Large intestine (tissue), 3 donors: Measurements from ENCODE around the gene PBX2. TPM values are rescaled to one million over a fixed set of nuclear protein-coding genes. Genes with fewer than 3 reads are reported as not detected.

Experiments
- DNase-seq, 2 donors: peaks; one replicate each; pipeline versions ENCODE4 v3.0.0 to v3.0.0-alpha.2; 2013
- H3K27ac ChIP-seq: one replicate; pipeline ENCODE4 v1.5.1; 2013; ENCODE audit warnings: low read length
- H3K27me3 ChIP-seq: 2 replicates; pipeline ENCODE4 v1.6.1; 2013; ENCODE audit warnings: low read length; ENCODE audit not compliant: control insufficient read depth, insufficient read depth
- H3K36me3 ChIP-seq: 2 replicates; pipeline ENCODE4 v1.6.1; 2013; ENCODE audit warnings: low read length; ENCODE audit not compliant: control insufficient read depth, insufficient read depth
- H3K4me1 ChIP-seq: one replicate; pipeline ENCODE4 v1.6.1; 2013; ENCODE audit warnings: low read length; ENCODE audit not compliant: control insufficient read depth, insufficient read depth
- H3K4me3 ChIP-seq: one replicate; pipeline ENCODE4 v1.5.1; 2013; ENCODE audit warnings: low read length
- H3K9me3 ChIP-seq: one replicate; pipeline ENCODE4 v1.6.1; 2013; ENCODE audit warnings: mild to moderate bottlenecking, low read depth, low read length, moderate library complexity; ENCODE audit not compliant: control insufficient read depth
- WGBS: methylation state at CpG from one replicate; pipeline ENCODE4 v1.1.5; 2013; ENCODE audit warnings: low lambda C conversion rate; ENCODE audit not compliant: insufficient coverage; 5-methylcytosine and 5-hydroxymethylcytosine counted together
- polyA plus RNA-seq: library from polyadenylated mRNA; unstranded; fragments of 120-200 nt; gene quantifications from one replicate; pipeline ENCODE4 v1.2.1, GENCODE V29; 2013

Gene PBX2
- polyA plus RNA-seq, 1 donor: 125 TPM

GRCh38 chr6:32203426-32204267 is 13.6 kb upstream of the PBX2 start:
- DNase-seq: no peak
- WGBS: no CpG with 5 or more reads among the region's 9 CpGs

DNA sequence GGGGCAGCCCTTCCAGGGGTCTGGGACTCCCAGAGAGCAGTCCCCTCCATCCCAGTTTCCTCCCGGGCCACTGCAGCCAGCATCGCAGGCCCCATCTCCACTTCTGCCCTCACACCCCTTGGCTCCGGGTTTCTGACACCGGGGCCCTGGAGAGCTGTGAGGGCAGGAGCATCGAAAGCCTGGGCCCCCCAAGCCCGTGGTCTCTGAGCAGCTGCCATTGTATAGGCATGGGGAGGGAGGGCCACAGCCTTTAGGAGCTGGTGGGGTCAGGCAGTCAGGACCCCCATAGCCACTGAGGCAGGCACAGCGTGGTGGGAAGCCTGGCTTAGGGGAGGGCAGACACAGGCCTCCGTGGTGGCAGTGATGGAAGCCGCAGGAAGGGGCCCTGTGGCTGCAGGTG is 12.2 kb upstream of the PBX2 start:
- no peaks in the 10 kb centered on the region for H3K4me1 ChIP-seq
- no peaks in the 10 kb centered on the region for H3K36me3 ChIP-seq
- no CpG with 5 or more reads among the region's 9 CpGs for WGBS
- H3K27me3 ChIP-seq: peaks cover 7% of the 10 kb centered on the region
- no peak for DNase-seq
- no peak overlapping the region for H3K4me3 ChIP-seq
- H3K27ac ChIP-seq: no peak overlapping the region
- H3K9me3 ChIP-seq: no peaks in the 10 kb centered on the region

More at GRCh38 chr6:32203426-32204267, 13.6 kb upstream of the PBX2 start:
- H3K27ac ChIP-seq: no peak overlapping the region
- no peak overlapping the region for H3K4me3 ChIP-seq
- no peaks in the 10 kb centered on the region for H3K4me1 ChIP-seq
- no peaks in the 10 kb centered on the region for H3K9me3 ChIP-seq
- no peaks in the 10 kb centered on the region for H3K36me3 ChIP-seq
- H3K27me3 ChIP-seq: peaks cover 7% of the 10 kb centered on the region

DNA sequence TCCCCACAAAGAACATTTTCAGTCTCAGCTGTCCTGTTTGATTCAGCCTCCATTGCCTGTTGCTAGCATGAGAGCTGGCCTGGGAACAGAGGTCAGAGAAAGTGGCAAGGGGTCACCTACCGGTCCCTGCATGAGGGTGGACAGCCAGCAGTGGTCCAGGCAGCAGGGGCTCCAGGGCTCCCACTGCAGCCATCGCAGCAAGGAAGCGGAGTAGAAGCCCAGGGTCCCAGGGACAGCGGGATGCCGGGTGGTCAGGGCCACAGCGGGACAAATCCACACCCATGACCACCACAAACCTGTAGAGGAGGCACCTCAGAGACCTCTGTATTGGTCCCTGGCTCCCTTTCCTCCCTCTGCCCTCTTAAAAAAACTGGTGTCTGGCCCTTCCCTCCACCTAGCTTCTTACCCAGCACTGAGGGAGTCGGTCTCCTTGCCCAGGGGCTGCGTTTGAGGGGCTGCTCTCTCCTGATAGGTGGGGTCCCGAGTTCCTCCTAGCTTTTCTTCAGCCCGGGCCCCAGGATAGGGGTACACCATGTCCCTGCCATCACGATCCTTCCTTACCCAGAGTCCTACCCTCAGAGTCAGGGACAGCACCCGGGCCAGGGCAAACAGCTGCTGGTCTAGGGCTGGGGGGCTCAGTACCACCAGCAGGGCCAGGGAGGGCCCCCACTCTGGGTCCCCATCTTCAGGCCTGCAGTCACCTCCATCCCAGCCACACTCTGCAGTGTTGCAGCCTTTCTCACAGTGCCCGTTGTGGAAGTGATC is 10.9 kb upstream of the PBX2 start:
- no CpG with 5 or more reads among the region's 13 CpGs for WGBS

GRCh38 chr6:32198866-32199265 is 8.9 kb upstream of the PBX2 start:
- H3K9me3 ChIP-seq: no peaks in the 10 kb centered on the region
- H3K36me3 ChIP-seq: no peaks in the 10 kb centered on the region
- H3K27ac ChIP-seq: no peak overlapping the region
- no CpG with 5 or more reads among the region's 17 CpGs for WGBS
- no peak overlapping the region for H3K4me3 ChIP-seq
- DNase-seq: no peak
- H3K27me3 ChIP-seq: peaks cover 3% of the 10 kb centered on the region
- peaks cover 12% of the 10 kb centered on the region for H3K4me1 ChIP-seq

More for the DNA sequence above, 10.9 kb upstream of the PBX2 start:
- Histone ChIP-seq H3K36me3 (no peaks in the 10 kb centered on the region), H3K4me1 (peaks cover 5% of the 10 kb centered on the region), H3K9me3 (no peaks in the 10 kb centered on the region), H3K27ac (no peak overlapping the region), H3K27me3 (peaks cover 7% of the 10 kb centered on the region), H3K4me3 (no peak overlapping the region)
- no peak for DNase-seq

- Histone ChIP-seq H3K4me3 (no peak overlapping the region), H3K27ac (no peak overlapping the region), H3K27me3 (no peaks in the 10 kb centered on the region), H3K9me3 (no peaks in the 10 kb centered on the region), H3K4me1 (peaks cover 15% of the 10 kb centered on the region), H3K36me3 (no peaks in the 10 kb centered on the region)
- DNase-seq: no peak
- WGBS: no CpG with 5 or more reads among the region's 3 CpGs
Measured at GRCh38 chr6:32198345-32198696, 8.3 kb upstream of the PBX2 start.

- Histone ChIP-seq H3K27me3 (no peaks in the 10 kb centered on the region), H3K4me3 (peak overlapping the region; percentile 99), H3K4me1 (peaks cover 25% of the 10 kb centered on the region), H3K9me3 (no peaks in the 10 kb centered on the region), H3K27ac (peak overlapping the region; percentile 100), H3K36me3 (no peaks in the 10 kb centered on the region)
- peak in 1 of 2 donors; percentile 61 for DNase-seq
- no CpG with 5 or more reads among the region's 28 CpGs for WGBS
Measured at GRCh38 chr6:32196682-32197616, 6.9 kb upstream of the PBX2 start.

- Histone ChIP-seq H3K27ac (peak overlapping the region; percentile 100), H3K4me1 (peaks cover 33% of the 10 kb centered on the region)
- WGBS: no CpG with 5 or more reads among the region's 58 CpGs
Measured at GRCh38 chr6:32195902-32196681, 6.1 kb upstream of the PBX2 start.

GRCh38 chr6:32195652-32195901 is 5.6 kb upstream of the PBX2 start:
- Histone ChIP-seq H3K9me3 (no peaks in the 10 kb centered on the region), H3K36me3 (no peaks in the 10 kb centered on the region), H3K4me1 (peaks cover 37% of the 10 kb centered on the region), H3K27ac (peak overlapping the region; percentile 100), H3K27me3 (no peaks in the 10 kb centered on the region), H3K4me3 (peak overlapping the region; percentile 99)
- no CpG with 5 or more reads among the region's 25 CpGs for WGBS
- peak; percentile 100 for DNase-seq

More at GRCh38 chr6:32195902-32196681, 6.1 kb upstream of the PBX2 start:
- Histone ChIP-seq H3K4me3 (peak overlapping the region; percentile 99), H3K36me3 (no peaks in the 10 kb centered on the region), H3K9me3 (no peaks in the 10 kb centered on the region), H3K27me3 (no peaks in the 10 kb centered on the region)
- peak; percentile 91 to 92 for DNase-seq

DNA sequence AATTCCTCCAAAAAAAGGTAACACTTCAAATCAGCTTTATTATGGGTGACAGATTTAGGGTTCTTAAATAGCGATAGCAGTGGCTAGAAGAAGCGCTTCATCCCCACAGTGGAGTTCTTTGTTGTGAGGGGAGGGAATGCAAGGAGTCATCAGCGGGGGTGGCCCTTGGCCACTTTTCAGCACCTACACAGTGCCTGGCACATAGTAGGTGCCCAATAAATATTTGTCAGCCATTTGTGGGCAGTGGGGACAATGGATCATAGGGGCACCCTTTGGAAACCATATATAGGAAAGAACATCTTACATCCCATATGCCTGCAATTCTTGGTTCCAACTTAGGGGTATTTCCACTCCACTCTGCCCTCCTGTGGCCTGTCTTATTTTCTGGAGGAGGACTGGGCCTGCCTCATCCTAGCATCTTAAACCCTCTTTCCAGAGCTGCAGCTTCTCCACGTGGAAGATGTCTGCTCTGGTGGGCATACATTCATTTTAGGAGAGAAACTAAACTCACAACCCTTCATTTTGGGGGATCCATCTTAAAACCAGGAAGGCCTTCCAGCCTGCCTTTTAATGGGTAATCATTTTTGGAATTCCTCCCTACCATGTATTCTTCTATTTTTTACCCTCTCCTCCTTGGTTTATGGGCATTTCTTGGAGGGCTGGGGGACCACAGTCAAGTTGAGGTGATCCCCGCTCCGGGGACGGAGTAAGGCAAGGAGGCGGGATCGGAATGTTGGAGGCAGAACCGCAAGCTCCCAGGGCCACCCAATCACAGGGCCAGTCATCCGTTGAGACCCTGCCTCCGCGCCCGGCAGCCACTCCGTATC is 5.0 kb upstream of the PBX2 start:
- H3K4me3 ChIP-seq: peak overlapping the region; percentile 40
- no peaks in the 10 kb centered on the region for H3K27me3 ChIP-seq
- H3K27ac ChIP-seq: peak overlapping the region; percentile 85
- DNase-seq: peak in 1 of 2 donors; percentile 67
- WGBS: no CpG with 5 or more reads among the region's 15 CpGs
- H3K4me1 ChIP-seq: peaks cover 39% of the 10 kb centered on the region
- no peaks in the 10 kb centered on the region for H3K9me3 ChIP-seq
- H3K36me3 ChIP-seq: no peaks in the 10 kb centered on the region
